NCI-H146 (cell line): Measurements from ENCODE around the gene KCNQ1OT1.

Experiments used
- DNase-seq: peaks from one replicate; lab custom pipeline; 2025; lab: John Stamatoyannopoulos, UW

The KCNQ1OT1 gene

GRCh38 chr11:2702771-2703362, 3.1 kb upstream of the KCNQ1OT1 start:
- DNase-seq = no peak

- no peak for DNase-seq
Measured at GRCh38 chr11:2701898-2702434, 2.2 kb upstream of the KCNQ1OT1 start.

- DNase-seq = no peak
Measured at GRCh38 chr11:2701230-2701629, 1.4 kb upstream of the KCNQ1OT1 start.

GRCh38 chr11:2700415-2701211, 819 bp upstream of the KCNQ1OT1 start:
- DNase-seq = peak; percentile 51

- peak; percentile 42 for DNase-seq
Measured at GRCh38 chr11:2699185-2699530, 636 bp downstream of the KCNQ1OT1 start.

GRCh38 chr11:2698386-2699184, 1.2 kb downstream of the KCNQ1OT1 start:
- no peak for DNase-seq

- no peak for DNase-seq
Measured at GRCh38 chr11:2697866-2698265, 1.9 kb downstream of the KCNQ1OT1 start.

GRCh38 chr11:2696455-2696854, 3.3 kb downstream of the KCNQ1OT1 start:
- DNase-seq = no peak

GRCh38 chr11:2694995-2695939, 4.5 kb downstream of the KCNQ1OT1 start:
- DNase-seq = no peak

GRCh38 chr11:2694495-2694894, 5.3 kb downstream of the KCNQ1OT1 start:
- no peak for DNase-seq

- DNase-seq = peak; percentile 86
Measured at GRCh38 chr11:2693271-2694261, 6.2 kb downstream of the KCNQ1OT1 start.

- peak; percentile 61 for DNase-seq
Measured at GRCh38 chr11:2691991-2692875, 7.6 kb downstream of the KCNQ1OT1 start.

GRCh38 chr11:2691355-2691761, 8.4 kb downstream of the KCNQ1OT1 start:
- DNase-seq = no peak

- DNase-seq = no peak
Measured at GRCh38 chr11:2690596-2691354, 9.0 kb downstream of the KCNQ1OT1 start.

GRCh38 chr11:2689651-2690575, 9.9 kb downstream of the KCNQ1OT1 start:
- DNase-seq = peak; percentile 32

GRCh38 chr11:2688381-2689231, 11.2 kb downstream of the KCNQ1OT1 start:
- no peak for DNase-seq
